ENCODE results near the gene IDH2.

DNA sequence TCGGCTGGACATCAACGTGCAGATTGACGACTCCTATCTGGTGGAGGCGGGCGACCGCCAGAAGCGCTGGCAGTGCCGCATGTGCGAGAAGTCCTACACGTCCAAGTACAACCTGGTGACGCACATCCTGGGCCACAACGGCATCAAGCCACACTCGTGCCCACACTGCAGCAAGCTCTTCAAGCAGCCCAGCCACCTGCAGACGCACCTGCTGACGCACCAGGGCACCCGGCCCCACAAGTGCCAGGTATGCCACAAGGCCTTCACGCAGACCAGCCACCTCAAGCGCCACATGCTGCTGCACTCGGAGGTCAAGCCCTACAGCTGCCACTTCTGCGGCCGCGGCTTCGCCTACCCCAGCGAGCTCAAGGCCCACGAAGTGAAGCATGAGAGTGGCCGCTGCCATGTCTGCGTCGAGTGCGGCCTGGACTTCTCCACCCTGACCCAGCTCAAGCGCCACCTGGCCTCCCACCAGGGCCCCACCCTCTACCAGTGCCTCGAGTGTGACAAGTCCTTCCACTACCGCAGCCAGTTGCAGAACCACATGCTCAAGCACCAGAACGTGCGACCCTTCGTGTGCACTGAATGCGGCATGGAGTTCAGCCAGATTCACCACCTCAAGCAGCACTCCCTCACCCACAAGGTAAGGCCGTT lies 34.2 kb downstream of the IDH2 start:
- no peak for TF ChIP-seq EZH2 (IDR thresholded peaks at IDR 0.05)
- no peak for TF ChIP-seq POLR2AphosphoS5 (IDR thresholded peaks at IDR 0.05; ENCODE audit: borderline replicate concordance, low read depth, low read length)
- no peak for TF ChIP-seq FOXP2 (optimal IDR thresholded peaks at IDR 0.05; ENCODE audit: control extremely low read depth, extremely low read length, insufficient read depth)
